ENCODE measurements around the gene AZI2. TPM values are rescaled to one million over a fixed set of nuclear protein-coding genes. Genes with fewer than 3 reads are reported as not detected.

Gene AZI2
- total and polyA plus RNA-seq, 9 of the 15 experiments (the other 6 are each of a cell fraction or from before 2014, with no cell fraction given) = 28.5 to 96.3 (median 70.2) TPM

DNA sequence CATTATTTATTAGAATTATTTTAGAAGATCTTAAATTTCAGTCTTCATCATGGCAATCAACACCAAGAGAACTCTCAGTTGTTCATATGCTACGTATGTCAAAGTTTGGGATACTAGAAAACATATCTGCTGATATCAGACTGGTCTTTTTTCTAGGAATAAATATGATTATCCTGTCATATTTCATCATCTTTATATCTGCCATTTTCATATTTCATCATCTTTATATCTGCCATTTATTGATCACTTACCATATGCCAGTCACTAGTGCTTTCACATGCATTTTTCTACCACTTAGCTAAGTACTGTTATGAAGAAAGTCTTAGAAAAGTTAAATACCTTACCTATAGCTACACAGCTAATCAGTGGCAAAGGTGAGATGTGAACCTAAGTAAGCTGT, 2.9 kb downstream of the AZI2 start (continued):
- TF ChIP-seq, protein P1, sequence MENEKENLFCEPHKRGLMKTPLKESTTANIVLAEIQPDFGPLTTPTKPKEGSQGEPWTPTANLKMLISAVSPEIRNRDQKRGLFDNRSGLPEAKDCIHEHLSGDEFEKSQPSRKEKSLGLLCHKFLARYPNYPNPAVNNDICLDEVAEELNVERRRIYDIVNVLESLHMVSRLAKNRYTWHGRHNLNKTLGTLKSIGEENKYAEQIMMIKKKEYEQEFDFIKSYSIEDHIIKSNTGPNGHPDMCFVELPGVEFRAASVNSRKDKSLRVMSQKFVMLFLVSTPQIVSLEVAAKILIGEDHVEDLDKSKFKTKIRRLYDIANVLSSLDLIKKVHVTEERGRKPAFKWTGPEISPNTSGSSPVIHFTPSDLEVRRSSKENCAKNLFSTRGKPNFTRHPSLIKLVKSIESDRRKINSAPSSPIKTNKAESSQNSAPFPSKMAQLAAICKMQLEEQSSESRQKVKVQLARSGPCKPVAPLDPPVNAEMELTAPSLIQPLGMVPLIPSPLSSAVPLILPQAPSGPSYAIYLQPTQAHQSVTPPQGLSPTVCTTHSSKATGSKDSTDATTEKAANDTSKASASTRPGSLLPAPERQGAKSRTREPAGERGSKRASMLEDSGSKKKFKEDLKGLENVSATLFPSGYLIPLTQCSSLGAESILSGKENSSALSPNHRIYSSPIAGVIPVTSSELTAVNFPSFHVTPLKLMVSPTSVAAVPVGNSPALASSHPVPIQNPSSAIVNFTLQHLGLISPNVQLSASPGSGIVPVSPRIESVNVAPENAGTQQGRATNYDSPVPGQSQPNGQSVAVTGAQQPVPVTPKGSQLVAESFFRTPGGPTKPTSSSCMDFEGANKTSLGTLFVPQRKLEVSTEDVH (IDR thresholded peaks at IDR 0.05; ENCODE audit: low read depth, partially characterized antibody) = no peak
- TF ChIP-seq, protein P2, sequence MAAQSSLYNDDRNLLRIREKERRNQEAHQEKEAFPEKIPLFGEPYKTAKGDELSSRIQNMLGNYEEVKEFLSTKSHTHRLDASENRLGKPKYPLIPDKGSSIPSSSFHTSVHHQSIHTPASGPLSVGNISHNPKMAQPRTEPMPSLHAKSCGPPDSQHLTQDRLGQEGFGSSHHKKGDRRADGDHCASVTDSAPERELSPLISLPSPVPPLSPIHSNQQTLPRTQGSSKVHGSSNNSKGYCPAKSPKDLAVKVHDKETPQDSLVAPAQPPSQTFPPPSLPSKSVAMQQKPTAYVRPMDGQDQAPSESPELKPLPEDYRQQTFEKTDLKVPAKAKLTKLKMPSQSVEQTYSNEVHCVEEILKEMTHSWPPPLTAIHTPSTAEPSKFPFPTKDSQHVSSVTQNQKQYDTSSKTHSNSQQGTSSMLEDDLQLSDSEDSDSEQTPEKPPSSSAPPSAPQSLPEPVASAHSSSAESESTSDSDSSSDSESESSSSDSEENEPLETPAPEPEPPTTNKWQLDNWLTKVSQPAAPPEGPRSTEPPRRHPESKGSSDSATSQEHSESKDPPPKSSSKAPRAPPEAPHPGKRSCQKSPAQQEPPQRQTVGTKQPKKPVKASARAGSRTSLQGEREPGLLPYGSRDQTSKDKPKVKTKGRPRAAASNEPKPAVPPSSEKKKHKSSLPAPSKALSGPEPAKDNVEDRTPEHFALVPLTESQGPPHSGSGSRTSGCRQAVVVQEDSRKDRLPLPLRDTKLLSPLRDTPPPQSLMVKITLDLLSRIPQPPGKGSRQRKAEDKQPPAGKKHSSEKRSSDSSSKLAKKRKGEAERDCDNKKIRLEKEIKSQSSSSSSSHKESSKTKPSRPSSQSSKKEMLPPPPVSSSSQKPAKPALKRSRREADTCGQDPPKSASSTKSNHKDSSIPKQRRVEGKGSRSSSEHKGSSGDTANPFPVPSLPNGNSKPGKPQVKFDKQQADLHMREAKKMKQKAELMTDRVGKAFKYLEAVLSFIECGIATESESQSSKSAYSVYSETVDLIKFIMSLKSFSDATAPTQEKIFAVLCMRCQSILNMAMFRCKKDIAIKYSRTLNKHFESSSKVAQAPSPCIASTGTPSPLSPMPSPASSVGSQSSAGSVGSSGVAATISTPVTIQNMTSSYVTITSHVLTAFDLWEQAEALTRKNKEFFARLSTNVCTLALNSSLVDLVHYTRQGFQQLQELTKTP (IDR thresholded peaks at IDR 0.05; ENCODE audit: low read depth in 1 of 2, partially characterized antibody in 2 of 2) = no peak
- TF ChIP-seq RB1 (IDR thresholded peaks at IDR 0.05; ENCODE audit: low read depth) = no peak
- no peak for TF ChIP-seq CHD1 (IDR thresholded peaks at IDR 0.05; ENCODE audit: low read length)
- TF ChIP-seq HMGN3 (IDR thresholded peaks at IDR 0.05; ENCODE audit: borderline replicate concordance, extremely low read depth, insufficient read length, low read depth, low read length) = no peak
- TF ChIP-seq ZNF57 (CRISPR knock-in tag; IDR thresholded peaks at IDR 0.05) = no peak
- TF ChIP-seq, protein P3, sequence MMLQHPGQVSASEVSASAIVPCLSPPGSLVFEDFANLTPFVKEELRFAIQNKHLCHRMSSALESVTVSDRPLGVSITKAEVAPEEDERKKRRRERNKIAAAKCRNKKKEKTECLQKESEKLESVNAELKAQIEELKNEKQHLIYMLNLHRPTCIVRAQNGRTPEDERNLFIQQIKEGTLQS (IDR thresholded peaks at IDR 0.05) = peak; percentile 81
- TF ChIP-seq, protein P3 (CRISPR knock-in tag; conservative IDR thresholded peaks at IDR 0.05) = no peak

Measured in K562 (cell line).